Daoy (cell line): ENCODE measurements around the gene UROC1. TPM values are rescaled to one million over a fixed set of nuclear protein-coding genes. Genes with fewer than 3 reads are reported as not detected.
A peak's percentile ranks its signal among the peaks of the same experiment; 100 is the strongest.

ENCODE experiments used
- DNase-seq: peaks from one replicate; pipeline ENCODE4 v3.0.0-alpha.2; 2015; ENCODE audit warnings: low read depth
- total RNA-seq: library from RNA; depleted of rRNA; stranded (reverse); fragments of >200 nt; shearing (Covaris generic); gene quantifications from 2 replicates; pipeline ENCODE4 v1.2.3, GENCODE V29; 2014

UROC1 gene
- total RNA-seq, 1 experiment from 2014 or later, result not detected

GRCh38 chr3:126530171-126531050, 12.8 kb upstream of the UROC1 start:
- peak; percentile 68 for DNase-seq

GRCh38 chr3:126529585-126530170, 12.1 kb upstream of the UROC1 start:
- DNase-seq, result no peak

GRCh38 chr3:126528800-126529541, 11.4 kb upstream of the UROC1 start:
- no peak for DNase-seq

- DNase-seq, result no peak
Observed at GRCh38 chr3:126528419-126528799, 10.8 kb upstream of the UROC1 start.

GRCh38 chr3:126527455-126528211, 10.1 kb upstream of the UROC1 start:
- no peak for DNase-seq

- no peak for DNase-seq
Observed at GRCh38 chr3:126527006-126527405, 9.4 kb upstream of the UROC1 start.

GRCh38 chr3:126526668-126527005, 9.1 kb upstream of the UROC1 start:
- no peak for DNase-seq

- no peak for DNase-seq
Observed at GRCh38 chr3:126525853-126526667, 8.5 kb upstream of the UROC1 start.

GRCh38 chr3:126525091-126525852, 7.7 kb upstream of the UROC1 start:
- no peak for DNase-seq

GRCh38 chr3:126524429-126524988, 6.9 kb upstream of the UROC1 start:
- DNase-seq, result no peak

GRCh38 chr3:126523745-126524428, 6.3 kb upstream of the UROC1 start, which contains the start of gene CHST13:
Gene CHST13 (plus strand): TSS chr3:126524155. CDS start chr3:126524333, 178 bp downstream.
- DNase-seq, result peak; percentile 72

GRCh38 chr3:126522363-126522788, 4.8 kb upstream of the UROC1 start:
- peak; percentile 55 for DNase-seq

GRCh38 chr3:126521122-126521891, 3.7 kb upstream of the UROC1 start:
- DNase-seq, result no peak

- DNase-seq, result no peak
Observed at GRCh38 chr3:126519506-126520455, 2.2 kb upstream of the UROC1 start.

GRCh38 chr3:126518779-126519177, 1.2 kb upstream of the UROC1 start:
- no peak for DNase-seq

- no peak for DNase-seq
Observed at GRCh38 chr3:126517986-126518778, 609 bp upstream of the UROC1 start.

GRCh38 chr3:126516936-126517290, 660 bp downstream of the UROC1 start:
- no peak for DNase-seq
